GM21737 (cell line): ENCODE data around the gene YBEY.

Source experiments
- ATAC-seq: cut with Tn5 transposase; IDR thresholded peaks from one replicate; pipeline ENCODE4 v1.9.1; 2021; ENCODE audit warnings: mild to moderate bottlenecking, moderate library complexity; ENCODE audit not compliant: unreplicated experiment

Gene YBEY

DNA sequence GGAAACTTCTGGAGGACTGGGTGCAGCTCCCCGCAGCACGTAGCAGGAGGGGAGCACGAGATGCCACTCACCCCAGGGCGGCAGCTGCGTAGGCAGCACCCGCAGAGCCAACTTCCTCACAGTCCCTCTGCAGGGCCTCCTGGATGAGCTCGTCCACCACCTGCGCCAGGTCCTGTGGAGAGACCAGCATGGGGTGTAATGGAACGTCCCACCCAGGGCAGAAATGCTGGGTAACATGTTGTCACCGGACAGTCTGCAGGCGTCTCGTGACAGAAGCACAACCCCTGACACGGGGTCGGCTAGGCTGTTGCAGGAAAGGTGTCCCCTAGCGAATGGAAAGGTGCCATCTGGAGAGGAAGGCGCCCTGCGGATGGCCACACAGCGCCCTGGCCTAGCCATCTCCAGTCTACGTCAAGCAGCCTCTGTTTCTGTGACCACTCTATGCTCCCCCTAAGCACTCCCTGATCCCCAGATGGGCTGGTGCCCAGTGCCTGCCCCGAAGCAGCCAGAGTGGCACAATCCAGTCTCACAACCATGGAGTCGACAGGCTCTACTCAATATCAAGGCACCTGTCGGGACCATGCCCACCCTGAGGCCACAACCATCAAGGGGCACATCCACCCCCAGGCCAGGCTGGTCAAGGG, 22.0 kb upstream of the YBEY start:
- ATAC-seq: no peak

DNA sequence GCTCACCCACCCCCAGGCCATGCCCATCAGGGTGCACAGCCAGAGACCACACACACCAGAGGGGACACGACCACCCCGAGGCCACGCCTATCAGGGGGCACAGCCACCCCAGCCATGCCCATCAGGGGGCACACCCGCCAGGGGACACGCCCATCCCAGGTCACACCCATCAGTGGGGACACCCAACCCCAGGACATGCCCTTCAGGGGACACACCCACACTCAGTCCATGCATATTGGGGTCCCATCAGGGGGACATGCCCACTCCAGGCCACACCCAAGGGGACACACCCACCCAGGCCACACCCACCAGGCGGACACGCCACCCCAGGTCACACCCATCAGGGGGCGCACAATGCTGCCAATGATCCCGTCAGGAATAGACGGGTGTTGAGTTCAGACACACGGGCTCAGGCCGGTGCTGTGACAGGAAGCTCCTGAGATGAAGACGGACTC, 21.4 kb upstream of the YBEY start:
- no peak for ATAC-seq

DNA sequence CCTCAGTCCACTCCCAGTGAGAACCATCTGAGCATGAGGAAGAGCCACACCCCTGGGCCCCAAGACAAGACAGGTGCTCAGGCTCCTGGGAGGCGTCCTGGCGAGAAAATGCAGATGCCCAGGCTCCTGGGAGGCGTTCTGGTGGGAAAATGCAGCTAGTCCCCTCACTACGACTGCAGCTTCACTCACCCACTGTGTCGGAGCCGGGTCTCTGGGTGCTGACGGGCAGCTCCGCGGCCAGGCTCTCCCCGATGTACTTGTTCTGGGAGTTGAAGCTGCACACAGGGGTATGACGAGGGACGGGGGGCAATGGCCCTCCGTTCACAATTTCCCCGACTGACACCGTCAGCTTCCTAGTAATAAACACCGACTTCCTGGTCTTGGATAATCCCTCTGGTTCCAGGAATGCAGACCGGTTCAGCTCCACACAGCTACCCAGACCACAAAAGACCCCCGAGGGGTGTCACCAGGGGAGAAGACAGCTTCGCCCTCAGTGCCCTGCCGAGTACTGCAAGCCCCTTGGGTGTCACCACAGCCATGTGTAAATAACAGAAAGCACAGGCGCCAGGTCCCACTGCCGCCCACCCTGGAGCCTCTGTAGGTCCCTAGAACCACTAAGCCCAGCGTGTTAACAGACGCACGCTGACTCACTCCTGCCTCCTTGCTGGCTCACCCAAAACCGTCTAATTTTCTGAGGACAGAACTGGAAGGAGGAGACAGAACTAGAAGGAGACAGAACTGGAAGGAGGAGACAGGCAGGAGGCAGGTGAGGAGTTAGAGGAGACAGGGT, 20.2 kb upstream of the YBEY start:
- ATAC-seq: no peak

DNA sequence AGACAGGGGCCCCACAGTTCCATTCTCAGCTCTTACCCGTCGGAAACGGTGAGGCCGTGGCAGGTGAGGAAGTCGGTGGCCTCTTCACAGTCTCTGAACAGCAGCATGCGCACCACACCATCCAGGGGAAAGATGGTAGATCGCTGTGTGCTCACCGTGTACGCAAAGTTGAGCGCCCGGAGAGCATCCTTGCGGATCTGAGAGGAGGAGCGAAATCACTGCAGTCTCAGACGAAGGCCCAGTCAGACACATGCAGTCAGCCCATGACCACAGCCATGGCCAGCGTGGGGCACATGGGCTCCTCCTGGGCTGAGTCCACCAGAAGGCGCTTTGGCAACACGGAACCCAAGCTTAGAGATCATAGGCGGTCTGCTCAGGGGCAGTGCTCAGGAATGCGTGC, 19.2 kb upstream of the YBEY start:
- ATAC-seq: no peak

DNA sequence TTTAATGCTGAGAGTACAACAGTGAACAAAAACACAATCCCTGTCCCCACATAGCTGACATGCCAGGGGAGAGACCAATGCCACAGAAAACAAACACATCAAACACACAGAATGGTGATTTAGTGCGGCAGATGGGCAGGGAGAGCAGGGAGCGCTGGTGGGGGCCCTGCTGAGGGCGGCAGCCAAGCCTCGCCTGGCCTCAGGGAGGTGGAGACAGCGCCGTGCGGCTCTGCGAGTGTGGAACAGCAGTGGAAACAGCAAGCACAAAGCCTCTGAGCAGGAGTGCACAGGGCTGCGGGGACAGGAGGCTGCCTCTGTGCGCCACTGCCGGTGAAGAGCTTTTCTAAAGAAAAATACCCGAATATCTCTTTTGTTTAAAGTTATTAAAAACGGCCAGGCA, 17.8 kb upstream of the YBEY start:
- ATAC-seq: no peak

DNA sequence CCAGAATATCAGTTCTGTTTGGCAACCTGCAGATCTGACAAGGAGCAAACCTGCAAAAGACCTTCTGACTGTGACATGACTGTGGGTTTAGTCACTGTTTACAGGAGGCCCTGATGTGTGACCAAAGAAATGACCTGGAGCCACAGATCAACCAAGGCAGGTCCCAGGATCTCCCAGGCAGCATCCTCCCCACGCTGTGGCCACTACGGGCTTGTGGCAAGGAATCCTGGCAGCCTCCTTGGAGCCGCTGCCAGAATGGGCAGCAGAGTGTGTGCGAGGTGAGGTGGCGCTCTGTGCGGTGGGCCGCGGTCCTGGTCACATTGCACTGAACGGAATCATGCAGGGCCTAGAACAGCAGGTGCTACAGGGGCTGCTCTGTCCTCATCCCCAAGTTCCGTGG, 16.7 kb upstream of the YBEY start:
- no peak for ATAC-seq

DNA sequence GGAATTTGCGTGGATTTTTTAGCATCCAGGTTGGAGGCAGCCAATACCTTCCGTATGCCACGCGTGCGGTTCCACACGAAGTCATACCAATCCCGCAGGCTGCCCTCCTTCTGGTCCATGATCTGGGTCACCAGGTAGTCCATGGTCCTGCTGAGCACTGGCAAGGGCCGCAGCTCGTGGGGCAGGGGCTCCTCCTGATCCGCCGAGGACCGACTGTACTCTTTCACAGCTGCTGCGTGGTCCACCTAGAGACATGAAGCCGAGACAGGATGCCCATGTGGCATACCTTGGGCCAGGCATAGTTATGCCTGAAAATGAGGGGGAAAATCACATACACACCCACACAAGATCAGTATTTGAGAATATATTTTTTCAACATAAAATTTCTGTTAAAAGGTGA, 12.8 kb upstream of the YBEY start:
- ATAC-seq: no peak

DNA sequence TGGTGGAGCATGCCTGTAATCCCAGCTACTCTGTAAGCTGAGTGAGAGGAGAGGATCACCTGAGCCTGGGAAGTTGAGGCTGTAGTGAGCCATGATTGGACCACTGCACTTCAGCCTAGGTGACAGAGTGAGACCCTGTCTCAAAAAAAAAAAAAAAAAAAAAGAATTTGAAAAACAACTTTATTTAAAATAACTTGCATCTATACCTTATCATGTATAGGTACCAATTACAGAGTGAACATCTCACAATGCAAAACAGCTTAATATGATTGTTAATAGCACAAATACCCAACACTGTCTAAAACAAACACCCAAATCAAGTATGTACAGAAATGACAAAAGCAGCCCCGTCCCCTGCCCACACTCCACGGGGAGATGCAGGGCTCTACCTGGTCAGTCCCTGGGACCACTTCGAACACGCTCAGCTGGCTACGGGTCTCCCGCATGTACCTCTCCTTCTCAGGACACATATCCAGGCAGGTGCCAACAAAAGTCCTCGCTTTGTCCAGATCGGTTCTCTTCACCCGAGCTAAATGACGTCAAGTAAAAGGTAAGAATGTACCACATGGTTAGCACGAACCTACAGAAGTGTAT, 11.2 kb upstream of the YBEY start:
- no peak for ATAC-seq

DNA sequence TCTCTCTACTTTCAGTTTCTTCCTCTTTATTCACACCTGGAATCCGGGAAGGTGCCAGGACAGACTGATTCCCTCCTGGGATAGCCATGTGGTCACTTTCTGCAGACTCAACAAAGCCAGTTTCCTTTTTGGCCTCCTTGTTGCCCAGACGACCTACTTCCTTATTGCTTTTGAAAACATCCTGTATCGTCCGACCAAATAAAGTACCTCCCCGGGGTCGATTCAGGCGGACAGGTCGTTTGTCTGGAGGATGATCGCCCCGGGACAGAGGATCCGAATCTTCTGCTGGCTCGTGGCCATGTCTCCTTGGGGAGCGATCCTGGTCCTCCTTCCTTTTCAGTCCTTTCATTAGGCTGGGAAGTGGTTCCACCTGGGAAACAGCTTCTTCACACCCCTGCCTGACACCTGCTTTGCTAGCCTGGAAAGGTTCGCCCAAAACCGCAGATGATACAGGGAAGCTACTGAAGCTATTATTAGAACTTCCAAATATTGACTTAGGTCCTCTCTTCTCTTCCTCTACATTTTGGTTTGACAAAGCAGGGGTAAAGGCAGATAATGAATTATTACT, 2.0 kb upstream of the YBEY start:
- no peak for ATAC-seq

DNA sequence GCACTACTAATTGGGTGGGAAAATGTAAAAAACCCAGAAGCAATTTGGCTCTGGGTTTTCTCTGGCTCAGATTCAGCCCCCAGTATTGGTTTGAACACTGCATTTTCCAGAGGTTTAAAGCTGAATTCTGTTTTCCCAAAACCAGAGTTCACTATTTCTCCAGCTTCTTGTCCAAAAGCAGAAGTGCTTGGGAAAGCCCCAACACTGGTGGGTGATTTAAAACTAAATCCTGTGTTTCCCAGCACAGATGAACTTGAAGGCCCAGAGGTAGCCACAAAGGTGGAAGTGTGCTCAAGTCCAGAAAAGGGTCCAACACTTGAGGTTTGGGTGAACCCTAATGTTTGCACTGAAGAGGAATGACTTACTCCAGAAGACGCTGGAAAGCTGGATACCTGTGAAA, 1.4 kb upstream of the YBEY start:
- ATAC-seq: no peak

DNA sequence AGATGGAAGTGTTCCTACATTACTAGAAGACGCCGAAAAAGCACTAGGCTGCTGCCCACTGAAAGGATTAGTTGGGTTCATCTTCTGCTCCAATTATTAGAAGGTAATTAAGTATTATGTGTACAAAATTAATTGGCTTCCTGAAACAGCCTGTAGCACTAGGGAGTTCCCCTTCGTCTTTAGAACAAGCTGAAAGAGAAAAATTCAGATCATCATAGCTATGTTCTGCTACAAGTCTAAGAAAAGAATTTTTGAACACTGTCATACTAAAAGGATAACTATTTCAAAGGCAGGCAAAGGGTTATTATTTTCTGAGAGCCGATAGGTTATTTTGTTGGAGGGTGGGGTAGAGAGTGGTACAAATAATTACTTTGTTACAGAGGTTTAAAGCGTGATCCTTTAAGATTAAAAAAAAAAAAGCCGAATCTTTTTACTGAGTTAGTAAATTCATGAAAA, 908 bp upstream of the YBEY start, which contains the start of gene MCM3AP:
Gene MCM3AP, minus strand, starts transcription at position 406 of the 456 bp plus-strand sequence. Its CDS starts 325 bp downstream, at position 81.
- ATAC-seq: no peak

DNA sequence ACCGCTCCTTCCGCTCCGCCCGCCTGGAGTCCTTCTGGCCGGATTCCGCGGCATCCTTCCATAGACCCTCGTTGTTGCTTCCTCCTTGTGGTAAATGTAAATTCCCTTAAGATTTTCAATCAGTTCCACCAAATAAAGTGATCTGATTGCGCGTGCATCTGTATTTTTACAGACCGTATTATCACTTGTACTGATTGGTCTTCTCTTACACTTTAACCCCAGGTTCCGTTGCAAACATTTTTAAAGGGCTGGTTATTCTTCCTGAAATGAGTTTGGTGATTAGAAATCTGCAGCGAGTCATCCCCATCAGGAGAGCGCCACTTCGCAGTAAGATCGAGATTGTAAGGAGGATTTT, 483 bp downstream of the YBEY start:
- no peak for ATAC-seq

DNA sequence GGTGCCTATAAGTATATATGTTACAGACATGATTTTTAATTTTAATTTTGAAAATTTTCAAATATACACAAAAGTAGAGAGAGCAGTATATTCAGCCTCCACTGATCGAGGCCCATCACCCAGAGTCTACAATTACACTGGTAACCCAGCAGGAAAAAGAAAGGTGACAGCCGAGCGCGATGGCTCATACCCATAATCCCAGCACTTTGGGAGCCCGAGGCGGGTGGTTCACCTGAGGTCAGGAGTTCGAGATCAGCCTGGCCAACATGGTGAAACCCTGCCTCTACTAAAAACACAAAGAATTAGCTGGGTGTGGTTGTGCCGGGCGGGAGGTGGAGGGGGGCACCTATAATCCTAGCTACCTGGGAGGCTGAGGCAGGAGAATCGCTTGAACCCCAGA, 1.4 kb downstream of the YBEY start:
- no peak for ATAC-seq

DNA sequence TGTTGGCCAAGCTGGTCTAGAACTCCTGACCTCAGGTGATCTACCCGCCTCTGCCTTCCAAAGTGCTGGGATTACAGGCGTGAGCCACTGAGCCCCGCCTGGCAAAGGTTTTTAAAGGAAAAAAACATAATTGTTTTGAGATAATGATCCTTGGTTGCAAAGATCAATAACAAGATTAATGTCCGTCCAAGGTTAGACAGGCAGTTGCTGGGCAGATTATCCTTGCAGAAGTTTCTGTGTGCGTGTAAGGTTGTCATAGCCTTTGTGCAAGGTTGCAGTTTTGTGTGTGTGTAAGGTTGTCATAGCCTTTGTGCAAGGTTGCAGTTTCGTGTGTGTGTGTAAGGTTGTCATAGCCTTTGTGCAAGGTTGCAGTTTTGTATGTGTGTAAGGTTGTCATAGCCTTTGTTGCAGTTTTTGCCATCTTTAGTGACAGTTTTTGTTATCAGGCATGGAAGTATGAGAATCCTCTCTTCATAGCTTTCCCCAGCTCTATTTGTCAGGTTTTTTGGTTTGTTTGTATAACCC, 3.6 kb downstream of the YBEY start:
- no peak for ATAC-seq

DNA sequence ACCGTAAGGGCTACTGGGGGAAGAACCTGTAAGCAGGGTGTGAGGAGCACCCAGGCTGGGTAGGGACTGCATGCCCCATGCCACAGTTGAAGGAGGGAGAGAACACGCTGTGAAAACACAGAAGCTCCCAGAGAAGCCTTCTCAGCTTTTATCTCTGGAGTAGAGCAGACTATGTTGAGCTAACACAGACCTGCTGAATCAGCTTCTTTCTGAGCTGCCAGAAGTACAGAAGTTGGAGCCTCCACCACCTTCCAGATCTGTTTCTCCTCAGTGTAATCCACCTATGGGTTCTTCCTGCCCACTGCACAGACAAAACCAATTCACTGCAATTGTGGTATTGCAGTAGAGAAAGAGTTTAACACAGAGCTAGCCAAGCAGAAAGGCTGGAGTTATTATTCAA, 5.4 kb downstream of the YBEY start:
- no peak for ATAC-seq

DNA sequence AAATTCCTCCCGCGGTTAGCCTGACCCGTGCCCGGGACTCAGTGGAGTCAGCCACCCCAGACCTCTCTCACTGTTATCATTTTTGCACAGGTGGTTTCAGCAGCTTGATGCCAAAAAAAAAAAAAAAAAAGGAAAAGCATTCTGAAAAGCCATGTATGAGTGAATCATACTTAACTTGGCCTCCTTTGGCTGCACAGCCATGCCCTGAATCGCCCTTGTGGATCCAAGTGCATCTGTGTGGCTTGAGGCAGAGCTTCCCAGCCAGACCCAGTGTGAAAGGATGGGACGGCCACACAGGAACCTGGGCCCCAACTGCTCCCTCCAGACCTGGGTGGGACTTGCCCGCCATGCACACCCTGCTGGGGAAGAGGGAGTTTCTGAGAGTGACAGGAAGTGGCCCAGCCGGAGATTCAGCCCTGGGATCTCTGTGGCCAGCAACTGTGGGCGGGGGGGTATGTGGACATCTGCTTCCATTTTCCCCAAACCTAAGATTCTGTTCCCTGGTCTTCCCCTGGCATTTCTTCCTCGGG, 8.6 kb downstream of the YBEY start:
- no peak for ATAC-seq

DNA sequence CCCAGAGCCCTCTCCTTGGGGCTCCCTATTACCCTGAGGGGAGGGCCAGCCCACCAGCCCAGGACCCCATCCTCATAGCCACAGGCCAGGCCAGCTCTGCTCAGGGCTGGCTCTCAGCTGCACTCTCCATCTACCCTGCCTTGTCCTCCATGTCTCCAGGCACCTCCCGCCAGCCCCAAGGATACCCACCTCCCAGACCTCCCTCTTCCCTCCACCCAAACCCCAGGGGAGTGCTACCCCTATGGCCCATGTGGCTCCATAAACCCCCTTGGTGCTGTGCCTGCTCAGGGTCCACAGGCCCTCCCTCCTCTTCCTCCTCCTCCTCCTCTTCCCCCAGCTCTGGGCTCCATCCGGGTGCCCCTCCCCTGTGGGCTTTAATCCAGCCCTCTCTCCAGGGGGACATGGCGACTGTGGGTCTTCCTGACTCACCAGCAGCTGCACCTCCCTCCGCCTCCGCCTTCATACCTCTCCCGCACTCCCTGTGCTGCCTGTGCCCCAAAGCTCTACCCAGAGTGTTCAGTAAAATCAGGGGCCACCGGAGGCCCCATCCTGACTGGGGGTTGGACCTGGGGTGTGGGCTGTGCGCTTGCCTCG, 9.1 kb downstream of the YBEY start:
- no peak for ATAC-seq

DNA sequence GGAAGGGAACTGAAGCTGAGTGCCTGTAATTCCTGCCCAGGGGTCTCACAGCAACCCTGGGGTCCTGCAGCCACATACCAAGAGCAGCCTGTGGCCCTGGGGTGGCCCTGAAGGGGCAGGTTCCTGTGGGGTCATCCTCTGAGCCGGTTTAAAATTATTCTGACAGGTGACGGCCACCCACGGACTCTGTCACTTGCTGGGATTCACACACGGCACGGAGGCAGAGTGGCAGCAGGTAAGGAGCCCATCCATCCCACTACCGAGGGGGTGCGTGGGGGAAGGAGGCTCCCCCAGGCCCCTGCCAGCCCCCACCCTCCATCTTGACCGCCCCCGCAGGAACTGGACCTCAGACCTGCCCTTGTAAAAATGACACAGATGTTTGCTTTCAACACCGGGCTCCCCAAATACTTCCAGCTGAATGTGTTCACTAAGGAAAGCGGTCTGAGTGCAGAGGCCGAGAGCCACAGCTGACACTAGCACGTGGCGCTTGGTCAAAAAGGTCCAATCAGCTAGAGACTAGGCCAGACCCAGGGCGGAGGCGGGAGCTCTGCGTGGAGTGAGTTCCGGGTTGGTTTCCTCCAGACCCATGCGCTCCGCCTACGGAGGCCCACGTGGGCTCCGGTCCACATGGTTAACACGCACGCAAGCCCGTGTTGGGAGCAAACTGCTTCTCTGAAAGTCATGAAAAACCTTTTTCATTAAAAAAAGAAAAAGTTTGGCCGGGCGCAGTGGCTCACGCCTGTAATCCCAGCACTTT, 10.0 kb downstream of the YBEY start:
- peak; percentile 65 for ATAC-seq

DNA sequence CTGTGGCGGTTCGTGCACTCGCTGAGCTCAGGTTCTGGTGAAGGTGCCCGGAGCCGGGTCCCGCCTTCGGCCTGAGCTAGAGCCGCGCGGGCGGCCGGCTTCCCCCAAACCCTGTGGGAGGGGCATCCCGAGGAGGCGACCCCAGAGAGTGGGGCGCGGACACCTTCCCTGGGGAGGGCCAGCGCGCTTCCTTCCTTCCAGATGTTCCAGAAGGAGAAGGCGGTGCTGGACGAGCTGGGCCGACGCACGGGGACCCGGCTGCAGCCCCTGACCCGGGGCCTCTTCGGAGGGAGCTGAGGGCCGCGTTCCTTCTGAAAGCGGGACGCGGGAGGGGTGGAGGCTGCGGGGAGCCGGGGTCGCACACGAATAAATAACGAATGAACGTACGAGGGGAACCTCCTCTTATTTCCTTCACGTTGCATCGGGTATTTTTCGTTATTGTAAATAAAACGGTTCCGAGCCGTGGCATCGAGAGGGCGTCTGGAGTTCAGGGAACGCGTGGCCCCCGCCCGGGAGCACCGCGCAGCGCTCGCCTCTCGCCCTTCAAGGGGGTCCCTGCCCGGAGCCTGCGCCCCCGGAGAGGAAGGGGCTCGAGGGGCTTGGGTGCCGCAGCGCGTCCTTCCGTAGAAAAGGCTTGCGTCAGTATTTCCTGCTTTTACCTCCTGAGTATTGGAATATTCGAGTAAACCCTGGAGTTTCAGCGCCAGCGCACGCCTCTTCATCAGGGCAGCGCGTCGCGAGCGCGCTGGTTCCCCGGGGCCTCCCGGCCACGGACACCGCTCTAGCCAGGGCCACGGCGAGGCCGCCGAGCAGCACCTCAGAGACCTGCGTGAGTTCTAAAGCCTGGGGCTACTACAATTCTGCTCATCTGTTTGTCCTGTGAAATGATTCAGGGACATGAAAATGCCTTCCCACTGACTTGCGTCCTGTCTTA, 11.5 kb downstream of the YBEY start:
- no peak for ATAC-seq
